NCI-H1694 (cell line): ENCODE results near the gene ACOXL.

ENCODE experiments used
- DNase-seq: peaks from one replicate; lab custom pipeline; 2025; lab: John Stamatoyannopoulos, UW

The ACOXL gene

GRCh38 chr2:110828330-110828729, 96.0 kb downstream of the ACOXL start:
- DNase-seq = no peak

GRCh38 chr2:110829413-110830146, 97.2 kb downstream of the ACOXL start:
- no peak for DNase-seq

GRCh38 chr2:110832740-110833139, 100.4 kb downstream of the ACOXL start:
- DNase-seq = no peak

GRCh38 chr2:110834134-110834827, 101.9 kb downstream of the ACOXL start:
- no peak for DNase-seq

GRCh38 chr2:110836671-110837070, 104.3 kb downstream of the ACOXL start:
- no peak for DNase-seq

- DNase-seq = no peak
These were observed 105.4 kb downstream of the ACOXL start for GRCh38 chr2:110837446-110838409.

- DNase-seq = no peak
These were observed 106.4 kb downstream of the ACOXL start for GRCh38 chr2:110838657-110839384.

GRCh38 chr2:110840508-110840907, 108.1 kb downstream of the ACOXL start:
- DNase-seq = no peak

- no peak for DNase-seq
These were observed 109.7 kb downstream of the ACOXL start for GRCh38 chr2:110842048-110842447.

GRCh38 chr2:110843496-110843895, 111.1 kb downstream of the ACOXL start:
- DNase-seq = no peak

GRCh38 chr2:110843959-110844510, 111.7 kb downstream of the ACOXL start:
- no peak for DNase-seq

- DNase-seq = no peak
These were observed 115.3 kb downstream of the ACOXL start for GRCh38 chr2:110847651-110848050.

- no peak for DNase-seq
These were observed 115.7 kb downstream of the ACOXL start for GRCh38 chr2:110848071-110848470.

- DNase-seq = no peak
These were observed 116.2 kb downstream of the ACOXL start for GRCh38 chr2:110848519-110849030.

- no peak for DNase-seq
These were observed 119.2 kb downstream of the ACOXL start for GRCh38 chr2:110851531-110851930.

- DNase-seq = no peak
These were observed 119.7 kb downstream of the ACOXL start for GRCh38 chr2:110852051-110852450.

- DNase-seq = no peak
These were observed 120.3 kb downstream of the ACOXL start for GRCh38 chr2:110852541-110853263.

GRCh38 chr2:110853516-110853915, 121.1 kb downstream of the ACOXL start:
- DNase-seq = peak; percentile 12

GRCh38 chr2:110853948-110854347, 121.6 kb downstream of the ACOXL start:
- no peak for DNase-seq

GRCh38 chr2:110854355-110855081, 122.1 kb downstream of the ACOXL start:
- DNase-seq = no peak
